HEK293T (cell line): ENCODE measurements around the gene WNT1.

Experiments used
- CTCF ChIA-PET: fragments of 350-600 bp; formaldehyde crosslinking; extraction: SDS; loops from one replicate; lab custom pipeline; 2021; ENCODE audit warnings: antibody characterized with exemption, inconsistent platforms; lab: Yijun Ruan, JAX
- POLR2A ChIA-PET: fragments of 350-600 bp; formaldehyde crosslinking; extraction: SDS; loops from one replicate; lab custom pipeline; 2020; ENCODE audit warnings: antibody characterized with exemption, inconsistent platforms; lab: Yijun Ruan, JAX
- DNase-seq: peaks from one replicate; pipeline ENCODE4 v3.0.0; 2012; ENCODE audit warnings: mixed read lengths; ENCODE audit errors: extremely low spot score
- ARNT ChIP-seq: fragments of 450-650 bp; IDR thresholded peaks from 2 replicates; pipeline ENCODE4 v1.6.1; 2017; ENCODE audit warnings: mild to moderate bottlenecking
- BHLHE40 ChIP-seq: fragments of 450-650 bp; IDR thresholded peaks from 2 replicates; pipeline ENCODE4 v1.6.1; 2016; ENCODE audit warnings: mild to moderate bottlenecking, moderate library complexity, borderline replicate concordance
- CTBP1 ChIP-seq: fragments of 450-650 bp; IDR thresholded peaks from 2 replicates; pipeline ENCODE4 v1.6.1; 2016; ENCODE audit warnings: borderline replicate concordance
- ELF4 ChIP-seq: fragments of 450-650 bp; IDR thresholded peaks from 2 replicates; pipeline ENCODE4 v1.6.1; 2017; ENCODE audit warnings: antibody characterized with exemption
- FOXA1 ChIP-seq: fragments of 450-650 bp; IDR thresholded peaks from 2 replicates; pipeline ENCODE4 v1.6.1; 2016; ENCODE audit warnings: mild to moderate bottlenecking
- FOXK2 ChIP-seq: fragments of 450-650 bp; IDR thresholded peaks from 2 replicates; pipeline ENCODE4 v1.6.1; 2016; ENCODE audit warnings: mild to moderate bottlenecking
- FOXM1 ChIP-seq: fragments of 450-650 bp; IDR thresholded peaks from 2 replicates; pipeline ENCODE4 v1.6.1; 2017; ENCODE audit warnings: mild to moderate bottlenecking, borderline replicate concordance
- HDGF ChIP-seq: fragments of 450-650 bp; IDR thresholded peaks from 2 replicates; pipeline ENCODE4 v1.6.1; 2017; ENCODE audit warnings: antibody characterized with exemption, borderline replicate concordance
- L3MBTL2 ChIP-seq: fragments of 450-650 bp; conservative IDR thresholded peaks from 2 replicates; pipeline ENCODE4 v1.6.1; 2016; ENCODE audit warnings: mild to moderate bottlenecking
- LEF1 ChIP-seq: fragments of 450-650 bp; IDR thresholded peaks from 2 replicates; pipeline ENCODE4 v1.6.1; 2017; ENCODE audit warnings: mild to moderate bottlenecking, borderline replicate concordance
- NFRKB ChIP-seq: fragments of 450-650 bp; IDR thresholded peaks from 2 replicates; pipeline ENCODE4 v1.6.1; 2016; ENCODE audit warnings: mild to moderate bottlenecking, moderate library complexity
- PKNOX1 ChIP-seq: fragments of 450-650 bp; IDR thresholded peaks from 2 replicates; pipeline ENCODE4 v1.6.1; 2016
- SP1 ChIP-seq: fragments of 450-650 bp; IDR thresholded peaks from 2 replicates; pipeline ENCODE4 v1.6.1; 2017
- SUZ12 ChIP-seq: fragments of 450-650 bp; IDR thresholded peaks from 2 replicates; pipeline ENCODE4 v1.6.1; 2016; ENCODE audit warnings: mild to moderate bottlenecking
- TARDBP ChIP-seq: fragments of 450-650 bp; IDR thresholded peaks from 2 replicates; pipeline ENCODE4 v1.6.1; 2016
- ZNF384 ChIP-seq: fragments of 450-650 bp; IDR thresholded peaks from 2 replicates; pipeline ENCODE4 v1.6.1; 2016

WNT1 gene

GRCh38 chr12:48969160-48969771 lies 8.9 kb upstream of the WNT1 start:
- TF ChIP-seq ZNF384, result no peak
- ChIA-PET CTCF (interaction anchor here (2.2 to 5.7 kb wide), 3 partner anchors 8 to 33 kb away, joined by 7 to 26 read pairs (median 10); partner anchors contain the start of gene WNT1), POLR2A (interaction anchor here (2.0 kb wide), 1 partner anchor 12 kb away, joined by 9 read pairs; the partner anchor contains the start of gene ARF3)
- DNase-seq, result no peak

GRCh38 chr12:48969833-48970701 lies 8.1 kb upstream of the WNT1 start:
- no peak for DNase-seq
- TF ChIP-seq FOXK2, result no peak
- TF ChIP-seq FOXA1, result no peak
- TF ChIP-seq ZNF384, result no peak
- no peak for TF ChIP-seq SUZ12
- no peak for TF ChIP-seq HDGF
- no peak for TF ChIP-seq TARDBP
- TF ChIP-seq FOXM1, result no peak
- TF ChIP-seq PKNOX1, result no peak
- TF ChIP-seq BHLHE40, result no peak
- no peak for TF ChIP-seq LEF1
- no peak for TF ChIP-seq ARNT
- TF ChIP-seq L3MBTL2, result no peak
- TF ChIP-seq SP1, result no peak
- TF ChIP-seq ELF4, result no peak
- no peak for TF ChIP-seq NFRKB
- no peak for TF ChIP-seq CTBP1
- ChIA-PET CTCF (interaction anchor here (2.2 to 5.7 kb wide), 2 partner anchors 8 to 18 kb away, joined by 7 to 26 read pairs; partner anchors contain the start of gene WNT1), POLR2A (interaction anchor here (2.0 kb wide), 1 partner anchor 12 kb away, joined by 9 read pairs; the partner anchor contains the start of gene ARF3)

- ChIA-PET CTCF (interaction anchor here (5.7 kb wide), 1 partner anchor 17 kb away, joined by 26 read pairs; no protein-coding TSS in a partner anchor), POLR2A (interaction anchor here (0.7 to 2.1 kb wide), 4 partner anchors 13 to 36 kb away, joined by 3 to 17 read pairs (median 3); partner anchors contain the start of gene ARF3)
- TF ChIP-seq FOXM1 (no peak), ZNF384 (no peak), CTBP1 (no peak), SUZ12 (no peak), PKNOX1 (no peak), FOXK2 (no peak), ELF4 (no peak), SP1 (no peak), NFRKB (no peak), TARDBP (no peak), BHLHE40 (no peak), ARNT (no peak), LEF1 (no peak), FOXA1 (no peak), HDGF (no peak), L3MBTL2 (no peak)
- no peak for DNase-seq
Observed at GRCh38 chr12:48970702-48971334, 7.3 kb upstream of the WNT1 start.

GRCh38 chr12:48972213-48972951 lies 5.7 kb upstream of the WNT1 start:
- ChIA-PET CTCF (interaction anchor here (1.0 to 5.7 kb wide), 2 partner anchors 16 to 119 kb away, joined by 3 to 26 read pairs; no protein-coding TSS in a partner anchor), POLR2A (interaction anchor here (2.1 kb wide), 1 partner anchor 15 kb away, joined by 17 read pairs; the partner anchor contains the start of gene ARF3)
- no peak for TF ChIP-seq SP1
- no peak for TF ChIP-seq HDGF
- no peak for TF ChIP-seq NFRKB
- no peak for TF ChIP-seq ELF4
- no peak for TF ChIP-seq LEF1
- no peak for TF ChIP-seq FOXA1
- no peak for TF ChIP-seq TARDBP
- TF ChIP-seq L3MBTL2, result no peak
- TF ChIP-seq PKNOX1, result no peak
- no peak for TF ChIP-seq FOXK2
- no peak for TF ChIP-seq BHLHE40
- no peak for TF ChIP-seq ZNF384
- no peak for TF ChIP-seq ARNT
- no peak for TF ChIP-seq FOXM1
- no peak for TF ChIP-seq CTBP1
- no peak for TF ChIP-seq SUZ12
- DNase-seq, result no peak
